Hypothalamus (tissue), 51 donors: ENCODE measurements around the gene ZRANB1.
"Not testable (repeated sequence)": the region's sequence is repeated elsewhere in the genome, so short reads cannot be mapped to it uniquely, and the experiment has no call there.

Source experiments
- DNase-seq, 51 donors: peaks; one replicate each; lab custom pipeline; 2025; lab: John Stamatoyannopoulos, UW

Gene ZRANB1

DNA sequence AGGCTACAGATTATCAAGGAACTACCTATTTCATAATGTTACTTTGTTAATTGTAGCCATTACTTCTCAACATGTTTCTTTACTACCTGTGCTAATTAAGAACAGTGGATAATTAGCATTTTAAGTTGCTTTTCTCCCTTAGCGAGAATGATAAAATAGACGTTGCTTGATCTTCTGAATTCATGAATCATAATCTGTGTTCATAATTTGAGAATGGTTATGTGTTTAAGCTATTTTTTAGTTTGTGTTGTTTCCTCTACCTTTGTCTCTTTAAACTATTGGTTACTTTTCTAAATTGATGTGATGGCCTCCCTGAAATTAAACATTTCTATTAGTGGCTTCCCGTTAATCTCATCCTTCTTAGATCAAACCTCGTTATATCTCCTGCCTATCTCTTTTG lies at the start of gene ZRANB1:
Gene ZRANB1, plus strand, starts transcription at position 301 of the 400 bp plus-strand sequence. CDS start 371 bp downstream, outside the sequence.
- DNase-seq = no peak

DNA sequence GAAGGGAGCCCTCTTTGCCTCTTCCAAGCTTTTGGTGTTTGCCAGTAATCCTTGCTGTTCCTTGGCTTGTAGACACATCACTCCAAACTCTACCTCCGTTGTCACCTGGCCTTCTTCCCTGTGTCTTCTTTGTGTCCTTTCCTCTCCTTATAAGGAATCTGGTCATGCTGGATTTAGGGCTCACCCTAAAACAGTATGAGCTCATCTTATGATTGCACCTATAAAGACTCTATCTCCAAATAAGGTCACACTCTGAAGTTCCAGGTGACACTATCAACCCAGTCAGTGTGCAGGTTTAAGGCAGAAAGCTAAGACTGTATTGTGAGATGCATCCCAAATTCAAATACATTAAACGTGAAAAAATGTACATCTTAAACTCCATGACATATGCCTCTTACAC lies 49.0 kb upstream of the ZRANB1 start:
- DNase-seq = no peak

DNA sequence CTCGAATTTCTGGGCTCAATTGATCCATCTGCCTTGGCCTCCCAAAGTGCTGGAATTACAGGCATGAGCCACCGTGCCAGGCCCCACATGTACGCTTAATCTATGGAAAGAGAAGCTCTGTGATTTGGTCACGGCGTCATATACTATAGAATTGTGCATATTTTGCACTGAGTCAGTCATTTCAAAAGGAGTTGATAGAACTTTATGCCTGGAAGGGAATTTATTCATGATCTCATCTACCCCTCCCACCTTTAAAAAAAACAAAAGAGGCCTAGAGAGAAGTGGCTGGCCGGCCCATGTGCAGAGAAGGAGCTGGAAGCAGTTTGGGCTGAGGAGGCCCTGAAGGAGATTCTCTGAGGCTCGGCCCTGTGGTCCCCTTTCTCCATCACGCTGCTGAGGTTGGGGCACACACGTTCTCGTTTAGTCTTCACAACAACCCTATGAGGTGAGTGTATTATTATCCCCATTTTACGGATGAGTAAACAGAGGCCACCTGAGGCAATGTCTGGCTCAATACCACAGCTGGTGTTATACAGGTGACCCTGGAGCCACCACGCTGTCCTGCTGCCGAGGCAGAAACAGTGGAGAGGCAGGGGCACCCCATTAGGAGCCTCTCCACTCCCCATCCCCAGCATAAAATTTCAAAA lies 47.2 kb upstream of the ZRANB1 start:
- no peak for DNase-seq

DNA sequence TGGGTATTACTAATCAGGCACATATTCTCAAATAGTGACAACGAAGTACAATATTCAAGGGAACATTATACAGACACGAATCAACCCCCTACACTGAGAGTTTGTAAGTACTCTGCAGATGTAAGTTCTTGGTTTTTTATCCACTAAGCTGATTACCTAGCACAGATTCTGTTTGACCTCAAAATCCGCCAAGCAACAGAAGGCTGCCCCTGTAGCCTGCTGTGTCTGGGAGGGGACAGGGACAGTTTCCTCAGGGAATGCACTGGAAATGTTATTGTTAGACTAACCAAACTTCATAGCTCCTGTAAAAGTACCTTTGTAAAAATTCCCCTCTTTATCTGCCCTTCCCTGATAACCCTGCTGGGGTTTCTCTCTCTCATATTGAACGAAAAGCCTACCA lies 45.2 kb upstream of the ZRANB1 start:
- no peak for DNase-seq

DNA sequence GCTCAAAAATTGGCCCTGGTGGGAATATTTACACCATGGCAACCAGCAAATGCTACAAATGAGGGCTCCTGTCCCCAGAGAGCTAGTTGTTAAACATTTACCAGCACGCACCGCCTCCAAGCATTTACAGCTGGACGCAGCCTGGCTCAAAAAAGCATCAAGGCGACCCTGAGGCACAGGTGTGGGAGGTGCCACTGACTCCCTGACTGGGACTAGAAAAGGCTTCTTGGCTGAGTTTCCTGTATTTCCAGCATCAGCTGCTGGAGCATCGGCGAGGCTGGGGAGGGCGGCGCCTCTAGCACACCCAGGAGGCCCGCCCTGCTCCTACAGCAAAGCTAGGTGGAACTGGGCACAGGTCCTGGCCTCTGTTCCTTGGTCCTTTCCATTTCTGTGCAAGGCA lies 43.5 kb upstream of the ZRANB1 start:
- no peak for DNase-seq

DNA sequence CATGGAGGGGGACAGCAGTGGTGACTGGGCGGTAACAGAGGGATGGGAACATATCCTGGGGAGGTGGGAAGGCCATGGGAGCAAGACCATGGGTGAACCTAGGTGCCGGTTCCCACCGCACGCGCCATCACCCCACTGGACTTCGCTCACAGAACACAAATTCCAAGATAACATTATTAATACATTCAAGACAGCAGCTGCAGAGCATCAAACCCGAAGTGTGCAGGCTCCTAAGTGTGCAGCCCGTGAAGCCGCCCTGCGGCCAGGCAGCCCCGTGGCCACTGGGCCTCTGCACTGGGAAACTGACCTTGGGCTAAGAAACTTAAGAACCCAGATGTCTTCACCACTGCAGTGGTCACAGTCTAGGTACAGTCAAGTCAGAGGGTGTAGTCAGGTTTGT lies 42.8 kb upstream of the ZRANB1 start:
- no peak for DNase-seq

DNA sequence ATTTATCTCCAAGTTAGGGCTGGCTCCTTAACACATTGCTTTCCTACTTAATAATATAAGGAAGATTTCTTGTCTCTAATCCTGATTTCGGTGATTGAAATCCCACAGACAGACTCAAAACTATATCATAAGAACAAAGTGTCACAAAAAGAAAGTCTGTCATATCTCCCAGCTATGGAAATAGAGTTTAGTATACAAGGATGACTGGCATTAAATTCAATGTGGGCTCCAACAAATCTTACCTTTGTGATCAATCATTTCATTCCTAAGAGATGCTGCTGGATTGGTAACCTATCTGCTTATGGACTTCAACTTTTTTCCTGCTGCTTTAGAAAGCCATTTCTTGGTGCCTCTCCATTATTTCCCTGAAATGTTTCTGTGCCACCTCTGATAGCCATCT lies 39.5 kb upstream of the ZRANB1 start:
- DNase-seq = no peak

DNA sequence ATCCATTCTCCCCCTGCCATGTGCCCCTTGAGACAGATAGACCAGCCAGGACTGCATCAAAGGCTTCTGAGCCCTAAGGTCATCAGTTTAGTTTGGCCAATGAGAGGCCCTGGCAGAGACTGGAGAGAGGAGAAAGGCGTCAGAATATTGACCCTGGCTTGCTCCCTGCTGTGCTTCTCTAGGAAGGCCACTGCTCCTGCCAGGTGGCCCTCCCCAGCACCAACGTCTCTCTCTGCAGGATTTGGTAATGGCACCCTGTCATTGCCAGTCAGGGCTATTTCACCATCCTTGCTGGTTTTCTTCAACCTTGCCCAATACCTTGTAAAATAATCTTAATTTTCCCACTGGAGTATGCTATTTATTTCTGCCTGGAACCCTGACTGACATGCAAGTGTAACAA lies 38.8 kb upstream of the ZRANB1 start:
- no peak for DNase-seq

DNA sequence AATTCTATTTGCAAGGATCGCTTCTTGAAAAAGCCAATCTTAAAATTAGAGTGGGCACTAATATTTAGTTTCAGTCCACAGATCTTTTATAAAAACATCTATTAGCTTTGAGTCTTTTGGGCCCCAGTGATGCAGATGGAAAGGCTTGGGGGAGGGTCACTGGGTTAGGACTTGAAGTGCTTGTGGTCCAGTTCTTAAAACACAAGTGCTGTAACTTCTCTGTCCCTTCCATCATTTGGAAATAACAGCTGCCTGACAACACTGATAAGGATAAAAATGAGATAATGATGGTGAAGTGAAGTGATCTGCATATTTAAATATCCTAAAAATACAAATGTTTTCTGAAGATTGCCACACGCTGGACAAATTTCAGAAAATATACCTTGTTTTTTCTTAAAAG lies 37.1 kb upstream of the ZRANB1 start:
- no peak for DNase-seq

DNA sequence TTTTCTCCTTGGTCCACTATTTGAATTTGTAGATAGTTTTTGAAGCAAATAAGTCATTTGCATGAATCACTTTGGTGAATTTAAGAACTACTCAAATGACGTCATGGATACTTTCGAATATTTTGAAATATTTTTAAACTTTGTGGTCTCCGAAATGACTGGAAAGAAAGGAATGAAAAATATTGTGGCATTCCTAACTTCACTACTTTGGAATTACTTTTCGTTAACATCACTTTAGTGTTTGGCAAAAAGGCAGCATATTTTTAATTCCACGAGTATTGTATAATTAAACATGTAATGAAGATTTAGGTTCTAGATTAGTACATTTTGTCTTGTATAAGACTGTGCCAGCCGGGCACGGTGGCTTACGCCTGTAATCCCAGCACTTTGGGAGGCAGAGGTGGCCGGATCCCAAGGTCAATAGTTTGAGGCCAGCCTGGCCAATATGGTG lies 35.3 kb upstream of the ZRANB1 start:
- no peak for DNase-seq

DNA sequence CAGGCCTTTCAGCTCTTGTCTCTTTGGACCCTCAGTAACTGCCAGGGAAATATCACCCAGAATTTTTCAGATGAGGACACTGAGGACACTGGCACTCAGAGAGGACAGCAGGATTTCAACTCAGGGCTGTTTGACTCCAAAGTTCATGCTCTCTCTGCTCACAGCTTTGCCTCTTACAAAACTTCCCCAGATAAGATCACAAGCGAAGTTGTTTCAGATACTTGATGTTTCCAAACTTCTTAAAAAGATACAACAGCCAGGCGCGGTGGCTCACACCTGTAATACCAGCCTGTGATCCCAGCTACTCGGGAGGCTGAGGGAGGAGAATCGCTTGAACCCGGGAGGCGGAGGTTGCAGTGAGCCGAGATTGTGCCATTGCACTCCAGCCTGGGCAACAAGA lies 32.4 kb upstream of the ZRANB1 start:
- DNase-seq = no peak

DNA sequence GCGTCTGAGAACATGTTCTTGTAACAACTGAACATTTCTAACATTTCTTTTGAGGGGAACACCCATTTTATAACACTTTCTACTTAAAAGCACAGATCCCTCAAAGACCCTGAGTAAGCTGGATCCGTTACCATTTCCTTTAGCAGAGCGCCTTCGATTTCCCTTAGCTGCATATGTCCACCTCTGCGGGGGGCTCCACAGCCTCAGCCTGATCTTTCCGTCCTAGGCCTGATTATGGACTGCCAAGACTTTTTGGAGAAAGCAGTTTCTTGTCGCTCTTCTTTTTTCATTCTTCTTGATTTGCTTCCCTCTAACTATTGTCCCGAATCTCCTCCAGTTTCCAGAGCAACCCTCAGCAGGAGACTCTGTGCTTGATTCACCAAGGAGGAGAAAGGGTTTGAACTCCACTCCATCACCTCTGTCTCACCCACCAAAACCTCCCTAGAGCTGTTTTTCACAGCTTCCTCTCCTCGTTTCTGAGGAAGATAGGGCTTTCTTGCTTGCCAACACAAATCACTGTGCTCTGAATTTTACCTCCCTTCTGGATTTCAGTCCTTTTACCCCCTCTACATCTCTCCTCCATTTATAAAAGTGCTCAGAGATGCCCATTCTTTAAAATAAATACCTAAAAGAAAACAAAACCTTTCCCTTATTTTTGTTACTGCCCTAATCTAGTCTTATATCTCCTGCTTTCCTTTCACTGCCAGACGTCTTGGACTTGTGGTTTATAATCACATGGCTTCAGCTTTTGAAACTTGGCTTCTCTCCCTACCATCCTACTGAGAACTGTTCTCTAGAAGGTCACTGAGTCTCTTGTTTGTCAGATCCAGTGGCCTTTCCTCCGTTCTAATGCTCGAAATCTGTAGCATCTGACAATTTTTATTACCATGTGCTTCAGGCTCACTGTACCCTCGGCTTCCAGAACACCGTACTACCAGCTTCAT lies 30.5 kb upstream of the ZRANB1 start:
- DNase-seq = peak in 4 of 51 donors; percentile 25 to 45 (median 30)

DNA sequence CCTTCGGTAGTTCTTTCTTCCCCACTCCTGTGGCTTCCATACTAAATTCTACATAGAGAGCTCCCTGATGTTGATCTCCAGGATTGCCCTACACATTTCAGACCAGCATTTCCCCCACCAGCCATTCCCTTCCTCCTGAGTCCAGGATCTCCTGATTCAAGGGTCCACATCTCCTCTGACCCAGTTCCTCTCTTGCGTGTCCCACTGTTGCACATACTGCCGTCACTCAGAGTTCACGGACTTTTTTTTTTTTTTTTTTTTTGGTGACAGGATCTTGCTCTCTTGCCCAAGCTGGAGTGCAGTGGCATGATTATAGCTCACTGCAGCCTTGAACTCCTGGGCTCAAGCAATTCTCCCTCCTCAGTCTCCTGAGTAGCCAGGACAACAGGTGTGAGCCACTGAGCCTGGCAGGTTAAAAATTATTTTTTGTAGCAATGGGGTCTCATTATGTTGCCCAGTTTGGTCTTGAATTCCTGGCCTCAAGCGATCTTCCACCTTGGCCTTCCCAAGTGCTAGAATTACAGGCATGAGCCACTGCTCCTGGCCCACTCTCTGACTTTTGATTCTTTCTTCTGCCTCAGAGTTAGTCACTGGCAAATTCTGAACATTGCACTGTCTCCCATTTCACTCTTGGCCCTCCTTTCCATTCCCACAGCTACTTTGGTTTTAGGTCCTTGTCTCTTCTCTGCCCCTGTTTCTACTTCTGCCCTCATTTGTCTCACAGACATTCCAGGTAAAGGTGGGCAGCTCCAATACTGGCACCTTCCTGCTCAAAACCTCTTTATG lies 29.6 kb upstream of the ZRANB1 start:
- peak in 1 of 51 donors; percentile 33 for DNase-seq

DNA sequence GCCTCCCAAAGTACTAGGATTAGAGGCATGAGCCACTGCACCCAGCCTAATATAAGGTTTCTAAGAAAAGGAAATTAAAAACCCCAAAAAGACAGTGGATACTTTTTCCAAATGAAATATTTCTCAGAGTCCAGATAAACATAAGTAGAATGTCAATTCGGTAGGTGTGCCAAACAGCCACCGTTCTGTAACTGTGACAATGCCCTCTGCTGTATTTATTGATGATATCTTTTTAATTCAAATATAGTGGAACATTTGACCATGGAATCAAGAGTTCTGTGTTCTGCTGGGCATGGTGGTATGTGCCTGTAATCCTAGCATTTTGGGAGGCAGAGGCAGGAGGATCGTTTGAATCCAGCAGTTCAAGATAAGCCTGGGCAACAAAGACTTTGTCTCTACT lies 28.8 kb upstream of the ZRANB1 start:
- DNase-seq = no peak

DNA sequence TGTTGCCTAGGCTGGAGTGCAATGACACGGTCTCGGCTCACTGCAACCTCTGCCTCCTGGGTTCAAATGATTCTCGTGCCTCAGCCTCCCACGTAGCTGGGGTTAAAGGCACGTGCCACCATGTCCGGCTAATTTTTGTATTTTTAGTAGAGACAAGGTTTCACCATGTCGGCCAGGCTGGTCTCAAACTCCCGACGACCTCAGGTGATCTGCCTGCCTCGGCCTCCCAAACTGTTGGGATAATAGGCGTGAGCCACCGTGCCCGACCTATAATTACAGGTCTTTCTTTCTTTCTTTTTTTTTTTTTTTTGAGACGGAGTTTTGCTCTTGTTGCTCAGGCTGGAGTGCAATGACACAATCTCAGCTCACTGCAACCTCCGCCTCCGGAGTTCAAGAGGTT lies 27.5 kb upstream of the ZRANB1 start:
- DNase-seq = not testable (repeated sequence)

DNA sequence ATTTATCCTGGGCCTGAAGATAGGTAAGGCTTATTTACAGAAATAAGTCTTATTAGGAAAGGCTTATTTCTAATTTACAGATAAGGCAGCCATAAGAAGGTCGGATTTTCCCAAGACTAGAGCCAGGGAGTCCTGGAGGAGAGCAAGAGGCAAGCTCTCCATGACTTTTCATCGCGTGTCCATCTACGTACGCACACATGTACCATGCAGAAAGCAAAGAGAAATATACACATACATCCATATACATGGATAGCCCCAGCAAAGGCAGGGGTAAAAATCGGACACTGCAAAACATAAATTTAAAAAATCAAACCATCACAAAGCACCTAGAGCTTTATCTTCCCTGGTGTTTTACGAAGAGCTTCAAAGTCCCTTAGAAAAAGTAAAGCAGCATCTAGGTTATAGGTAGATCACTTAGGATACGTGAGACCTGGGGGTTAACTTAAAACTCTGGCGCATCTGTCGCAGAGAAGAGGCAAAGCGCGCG lies 25.8 kb upstream of the ZRANB1 start:
- peak in 1 of 51 donors; percentile 61 for DNase-seq

DNA sequence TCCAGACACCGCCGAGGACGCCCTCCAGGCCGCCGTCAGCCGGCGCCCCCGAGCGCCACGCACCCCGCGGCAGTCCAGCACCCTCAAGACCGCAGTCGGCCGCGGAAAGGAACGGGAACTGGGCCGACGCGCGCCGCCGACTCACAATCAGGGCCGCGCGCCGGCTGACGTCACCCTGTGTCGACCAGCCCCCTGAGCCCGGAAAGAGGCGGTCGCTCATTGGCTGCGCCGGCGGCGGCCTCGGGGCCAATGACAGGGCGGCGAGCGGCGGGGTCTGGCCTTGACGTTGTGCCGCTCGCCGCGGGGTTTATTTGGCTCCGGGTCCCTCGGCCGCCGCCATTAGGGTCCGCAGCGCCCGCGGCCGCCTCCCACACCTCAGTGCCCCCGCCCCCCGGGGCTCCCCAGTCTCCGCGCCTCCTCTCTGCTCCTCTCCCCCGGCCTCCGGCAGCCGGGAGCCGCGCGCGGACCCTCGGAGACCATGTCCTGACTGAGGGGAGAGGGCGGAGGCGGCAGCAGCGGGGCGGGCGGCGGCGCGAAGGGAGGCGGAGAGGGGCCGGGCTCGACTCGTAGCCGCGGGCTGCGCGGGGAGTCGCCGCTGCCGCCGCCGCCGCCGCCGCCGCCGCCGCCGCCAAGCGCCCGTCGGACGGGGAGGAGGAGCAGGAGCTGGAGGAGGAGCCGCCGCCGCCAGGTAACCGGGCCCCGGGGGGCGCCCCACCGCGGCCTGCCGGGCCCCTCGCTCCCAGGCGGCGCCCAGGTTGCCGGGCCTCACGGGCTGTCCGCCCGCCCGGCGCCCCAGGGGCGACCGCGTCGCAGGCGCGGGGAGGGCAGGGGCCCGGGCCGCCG lies 25.1 kb upstream of the ZRANB1 start:
- peak; percentile 50 to 99 (median 95) for DNase-seq

DNA sequence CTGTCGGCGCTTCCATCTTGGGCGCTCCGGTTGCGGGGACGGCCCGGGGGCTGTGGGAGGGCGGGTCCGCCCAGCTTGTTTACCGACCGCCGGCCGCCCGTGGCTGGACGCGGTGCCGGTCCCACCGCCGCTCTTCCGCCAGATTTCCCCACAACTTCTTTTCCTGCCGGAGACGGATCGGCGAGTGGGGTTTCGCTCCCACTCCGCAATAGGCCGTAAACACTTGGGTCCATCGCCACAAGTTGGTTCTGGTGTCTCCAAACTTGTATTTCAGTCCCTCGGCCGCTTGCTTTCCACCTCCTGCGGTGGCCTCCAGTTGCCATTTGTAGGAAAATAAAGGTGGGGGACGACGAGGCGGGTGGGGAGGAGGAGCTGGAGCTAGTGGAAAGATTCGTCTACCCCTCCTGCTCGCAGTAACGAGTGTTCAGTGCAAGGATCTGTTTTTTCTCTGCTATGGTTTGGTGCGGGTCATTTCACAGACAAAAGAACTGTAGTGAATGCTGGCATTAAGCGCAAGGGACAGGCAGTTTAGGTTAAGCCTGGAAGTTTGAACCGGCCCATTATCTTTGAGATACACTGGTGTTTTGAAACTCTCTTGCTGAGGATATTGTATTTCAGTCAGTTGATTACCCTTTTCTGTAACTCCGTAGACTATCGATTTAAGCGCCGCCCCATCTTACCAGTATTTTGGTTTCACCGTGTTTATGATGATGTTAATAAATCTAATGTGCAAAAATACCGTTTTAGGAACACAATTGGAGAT lies 24.3 kb upstream of the ZRANB1 start:
- peak in 32 of 51 donors; percentile 5 to 71 (median 28) for DNase-seq

DNA sequence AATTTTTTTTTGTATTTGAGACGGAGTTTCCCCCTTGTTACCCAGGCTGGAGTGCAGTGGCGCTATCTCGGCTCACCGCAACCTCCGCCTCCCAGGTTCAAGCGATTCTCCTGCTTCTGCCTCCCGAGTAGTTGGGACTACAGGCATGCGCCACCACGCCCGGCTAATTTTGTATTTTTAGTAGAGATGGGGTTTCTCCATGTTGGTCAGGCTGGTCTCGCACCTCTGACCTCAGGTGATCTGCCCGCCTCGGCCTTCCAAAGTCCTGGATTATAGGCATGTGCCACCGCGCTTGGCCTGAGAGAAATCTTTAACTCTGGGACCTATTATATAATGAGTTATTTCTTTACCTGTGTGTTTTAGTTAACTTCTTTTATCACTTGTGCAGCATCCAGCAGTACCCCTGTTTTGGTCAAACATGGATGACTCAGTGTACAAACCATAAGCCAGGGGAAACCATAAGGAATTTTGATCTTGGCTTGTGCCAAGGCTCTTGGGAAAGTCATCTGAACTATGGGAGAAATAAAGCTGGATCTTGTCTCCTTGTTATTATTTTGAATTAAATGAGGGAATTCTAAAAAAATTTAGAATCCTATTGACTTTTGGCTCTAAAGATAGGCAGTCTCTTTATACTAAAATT lies 23.6 kb upstream of the ZRANB1 start:
- no peak for DNase-seq
